HepG2 (cell line): Measurements from ENCODE around the gene ARL11. TPM values are rescaled to one million over a fixed set of nuclear protein-coding genes. Genes with fewer than 3 reads are reported as not detected.

ENCODE experiments used
- BHLHE40 ChIP-seq: IDR thresholded peaks from 2 replicates; pipeline ENCODE4 v1.6.1; 2011; ENCODE audit warnings: low read length, improper control_type of control experiment
- EEA1 ChIP-seq: sonication (generic); formaldehyde crosslinking; IDR thresholded peaks from 2 replicates; pipeline ENCODE4 v1.5.1; 2020; ENCODE audit warnings: mild to moderate bottlenecking, missing genetic modification reagents, borderline replicate concordance
- FOXA1 ChIP-seq, 2 experiments: fragments of 450-650 bp in 1 of 2; sonication (generic) in 1 of 2; formaldehyde crosslinking in 1 of 2; IDR thresholded peaks; 2 replicates each; pipeline versions ENCODE4 v1.4.0 to v1.6.1; 2016 to 2020; ENCODE audit warnings: missing genetic modification reagents in 1 of 2
- ISL2 ChIP-seq: sonication (generic); formaldehyde crosslinking; IDR thresholded peaks from 2 replicates; pipeline ENCODE4 v1.5.0; 2020; ENCODE audit warnings: missing genetic modification reagents
- KDM1A ChIP-seq: IDR thresholded peaks from 2 replicates; pipeline ENCODE4 v1.6.1; 2016; ENCODE audit warnings: missing compliant biosample characterization
- LCORL ChIP-seq, 2 experiments: fragments of 450-650 bp in 1 of 2; sonication (generic) in 1 of 2; formaldehyde crosslinking in 1 of 2; IDR thresholded peaks; 2 replicates each; pipeline versions ENCODE4 v1.5.0 to v1.6.1; 2017 to 2020; ENCODE audit warnings: antibody characterized with exemption in 1 of 2, missing genetic modification reagents in 1 of 2
- MED1 ChIP-seq: sonication (generic); formaldehyde crosslinking; IDR thresholded peaks from 2 replicates; pipeline ENCODE4 v1.4.0; 2020; ENCODE audit warnings: missing genetic modification reagents
- NR2C2 ChIP-seq: sonication (generic); formaldehyde crosslinking; IDR thresholded peaks from 2 replicates; pipeline ENCODE4 v1.4.0; 2020; ENCODE audit warnings: missing genetic modification reagents, mild to moderate bottlenecking, moderate library complexity, borderline replicate concordance
- POLR2AphosphoS5 ChIP-seq: IDR thresholded peaks from 2 replicates; pipeline ENCODE4 v1.6.1; 2012; ENCODE audit warnings: low read depth, low read length
- RBFOX2 ChIP-seq: fragments of 200-400 bp; formaldehyde crosslinking; IDR thresholded peaks from 2 replicates; pipeline ENCODE4 v1.6.1; 2017; ENCODE audit warnings: low read depth, mild to moderate bottlenecking, low read length
- TOPORS ChIP-seq: sonication (generic); formaldehyde crosslinking; IDR thresholded peaks from 2 replicates; pipeline ENCODE4 v1.8.0; 2023; ENCODE audit warnings: mild to moderate bottlenecking, missing genetic modification reagents
- ZEB1 ChIP-seq: IDR thresholded peaks from 2 replicates; pipeline ENCODE4 v1.6.1; 2012; ENCODE audit warnings: mild to moderate bottlenecking, low read depth, inconsistent platforms; ENCODE audit not compliant: insufficient replicate concordance
- ZIK1 ChIP-seq: sonication (generic); formaldehyde crosslinking; IDR thresholded peaks from 2 replicates; pipeline ENCODE4 v1.5.0; 2020; ENCODE audit warnings: mild to moderate bottlenecking, low read depth, missing genetic modification reagents, borderline replicate concordance
- ZMYM4 ChIP-seq: sonication (generic); formaldehyde crosslinking; IDR thresholded peaks from 2 replicates; pipeline ENCODE4 v1.8.1; 2023; ENCODE audit warnings: mild to moderate bottlenecking, missing genetic modification reagents
- ZNF224 ChIP-seq: sonication (generic); formaldehyde crosslinking; IDR thresholded peaks from 2 replicates; pipeline ENCODE4 v1.5.0; 2020; ENCODE audit warnings: mild to moderate bottlenecking, missing genetic modification reagents
- ZNF451 ChIP-seq: sonication (generic); formaldehyde crosslinking; IDR thresholded peaks from 2 replicates; pipeline ENCODE4 v1.5.0; 2020; ENCODE audit warnings: mild to moderate bottlenecking, missing genetic modification reagents
- ZNF703 ChIP-seq: sonication (generic); formaldehyde crosslinking; IDR thresholded peaks from 2 replicates; pipeline ENCODE4 v1.5.1; 2020; ENCODE audit warnings: missing genetic modification reagents, mild to moderate bottlenecking, moderate library complexity, borderline replicate concordance
- ZNF772 ChIP-seq: sonication (generic); formaldehyde crosslinking; IDR thresholded peaks from 2 replicates; pipeline ENCODE4 v1.5.0; 2020; ENCODE audit warnings: mild to moderate bottlenecking, missing genetic modification reagents
- ZNF790 ChIP-seq: sonication (generic); formaldehyde crosslinking; IDR thresholded peaks from 2 replicates; pipeline ENCODE4 v1.8.0; 2022; ENCODE audit warnings: missing genetic modification reagents, mild to moderate bottlenecking, borderline replicate concordance
- ZNF850 ChIP-seq: sonication (generic); formaldehyde crosslinking; conservative IDR thresholded peaks from 2 replicates; pipeline ENCODE4 v1.9.0; 2021; ENCODE audit warnings: mild to moderate bottlenecking, missing genetic modification reagents
- ZSCAN31 ChIP-seq: sonication (generic); formaldehyde crosslinking; IDR thresholded peaks from 2 replicates; pipeline ENCODE4 v1.5.0; 2020; ENCODE audit warnings: low read depth, mild to moderate bottlenecking, missing genetic modification reagents
- polyA plus RNA-seq, 8 experiments: library from polyadenylated mRNA; depleted of rRNA in 3 of 8; stranded (reverse) in 7 of 8; unstranded in 1 of 8; fragments of >200 nt; fragmentation: Illumina TruSeq in 4 of 8; extraction: Trizol in 4 of 8; gene quantifications; 2 replicates each; pipeline versions ENCODE4 v1.2.1 to v1.2.3, GENCODE V29; 2011 to 2016; ENCODE audit warnings: low read depth in 4 of 8, missing spikeins in 1 of 8, mixed read lengths in 1 of 8; ENCODE audit not compliant: insufficient read depth in 1 of 8
- total RNA-seq, 5 experiments: library from RNA; depleted of rRNA; stranded (reverse); fragments of >200 nt; fragmentation: Illumina TruSeq; extraction: Trizol; gene quantifications; 2 replicates each; pipeline ENCODE4 v1.2.3, GENCODE V29; 2016; ENCODE audit warnings: low read depth in 1 of 5
- TF ChIP-seq, protein P1 (sequence below): sonication (generic); formaldehyde crosslinking; IDR thresholded peaks from 2 replicates; pipeline ENCODE4 v1.4.0; 2020; ENCODE audit warnings: missing genetic modification reagents, borderline replicate concordance
- TF ChIP-seq, protein P2 (sequence below): sonication (generic); formaldehyde crosslinking; IDR thresholded peaks from 2 replicates; pipeline ENCODE4 v1.4.0; 2020; ENCODE audit warnings: mild to moderate bottlenecking, missing genetic modification reagents

Gene ARL11
- total and polyA plus RNA-seq, 2 of the 13 experiments (the other 11 are each of a cell fraction or from before 2014, with no cell fraction given): 0.04 to 0.22 TPM

DNA sequence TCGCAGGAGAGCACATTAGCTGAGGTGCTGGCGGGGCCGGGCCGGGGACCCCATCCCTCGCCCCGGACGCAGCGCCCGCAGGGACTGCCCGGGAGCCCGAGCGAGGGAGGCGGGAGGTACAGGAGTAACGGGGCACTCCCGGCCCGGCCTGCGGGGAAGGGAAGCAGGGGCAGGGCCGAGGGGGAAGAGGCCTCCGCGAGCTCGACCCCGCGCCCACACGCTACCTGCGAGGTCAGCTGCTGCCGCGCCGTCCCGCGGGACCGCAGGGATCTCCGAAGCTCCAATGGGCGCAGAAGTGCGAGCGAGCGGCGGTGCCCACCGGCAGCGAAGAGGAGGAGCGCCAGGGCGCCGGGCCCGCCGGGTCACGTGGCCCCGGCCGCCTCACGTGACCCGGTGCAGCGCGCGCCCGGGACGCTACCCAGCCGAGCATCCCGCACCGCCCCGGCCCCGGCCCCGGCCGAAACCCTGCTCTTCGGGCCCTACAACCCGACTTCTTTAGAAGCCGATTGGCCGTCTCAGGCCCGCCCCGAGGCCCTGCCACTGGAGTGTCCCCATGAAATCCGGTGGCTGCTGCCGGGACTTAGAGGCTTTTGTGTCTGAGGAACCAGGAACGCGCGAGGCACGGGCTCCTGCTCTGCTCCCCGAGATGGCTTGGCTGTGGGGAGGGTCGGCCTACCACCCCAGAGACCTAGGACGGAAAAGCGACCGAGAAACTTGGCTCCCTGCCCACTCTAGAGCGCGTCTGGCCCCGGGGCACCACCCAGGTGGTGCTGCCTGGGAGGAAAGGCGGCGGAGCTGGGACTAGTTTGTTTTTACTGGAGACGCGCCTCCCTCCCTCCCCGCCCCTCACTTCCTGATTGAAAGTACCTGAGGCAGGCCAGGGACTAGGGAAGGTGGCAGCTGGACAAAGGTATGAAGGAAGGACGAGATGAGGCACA lies 42.8 kb upstream of the ARL11 start, which contains the start of gene RCBTB1 (continued):
- TF ChIP-seq, protein P1, sequence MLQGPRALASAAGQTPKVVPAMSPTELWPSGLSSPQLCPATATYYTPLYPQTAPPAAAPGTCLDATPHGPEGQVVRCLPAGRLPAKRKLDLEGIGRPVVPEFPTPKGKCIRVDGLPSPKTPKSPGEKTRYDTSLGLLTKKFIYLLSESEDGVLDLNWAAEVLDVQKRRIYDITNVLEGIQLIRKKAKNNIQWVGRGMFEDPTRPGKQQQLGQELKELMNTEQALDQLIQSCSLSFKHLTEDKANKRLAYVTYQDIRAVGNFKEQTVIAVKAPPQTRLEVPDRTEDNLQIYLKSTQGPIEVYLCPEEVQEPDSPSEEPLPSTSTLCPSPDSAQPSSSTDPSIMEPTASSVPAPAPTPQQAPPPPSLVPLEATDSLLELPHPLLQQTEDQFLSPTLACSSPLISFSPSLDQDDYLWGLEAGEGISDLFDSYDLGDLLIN (CRISPR knock-in tag): no peak
- no peak; the same call in 1 of the 2 replicates for TF ChIP-seq MED1
- peak; percentile 76; the same call in 1 of the 2 replicates for TF ChIP-seq ZNF703 (CRISPR knock-in tag)
- TF ChIP-seq ZMYM4 (CRISPR knock-in tag): peak; percentile 76
- TF ChIP-seq ZNF790: peak; percentile 64; the same call in 1 of the 2 replicates
- peak; percentile 93 for TF ChIP-seq BHLHE40
- peak; percentile 30; the same call in 1 of the 2 replicates for TF ChIP-seq POLR2AphosphoS5
- TF ChIP-seq ISL2: peak; percentile 21; the same call in 1 of the 2 replicates
- peak; percentile 43; the same call in 1 of the 2 replicates for TF ChIP-seq TOPORS
- TF ChIP-seq RBFOX2: peak; percentile 89
- TF ChIP-seq FOXA1 (IDR thresholded peaks at IDR 0.05): no peak
- no peak for TF ChIP-seq FOXA1 (CRISPR knock-in tag; IDR thresholded peaks at IDR 0.05)
- 0 out of 2 replicates have a peak, but pooled peaks have one; percentile 37 for TF ChIP-seq ZNF451
- TF ChIP-seq ZNF772: peak; percentile 68; the same call in 1 of the 2 replicates
- no peak for TF ChIP-seq ZNF850
- 0 out of 2 replicates have a peak, but pooled peaks have one; percentile 39 for TF ChIP-seq ZIK1 (CRISPR knock-in tag)
- peak; percentile 77 for TF ChIP-seq ZEB1
- TF ChIP-seq EEA1: peak; percentile 82; the same call in 1 of the 2 replicates
- no peak for TF ChIP-seq KDM1A (CRISPR knock-in tag)
- TF ChIP-seq ZNF224 (CRISPR knock-in tag): peak; percentile 79; the same call in 1 of the 2 replicates
- TF ChIP-seq NR2C2: peak; percentile 30; the same call in 1 of the 2 replicates
- TF ChIP-seq, protein P2, sequence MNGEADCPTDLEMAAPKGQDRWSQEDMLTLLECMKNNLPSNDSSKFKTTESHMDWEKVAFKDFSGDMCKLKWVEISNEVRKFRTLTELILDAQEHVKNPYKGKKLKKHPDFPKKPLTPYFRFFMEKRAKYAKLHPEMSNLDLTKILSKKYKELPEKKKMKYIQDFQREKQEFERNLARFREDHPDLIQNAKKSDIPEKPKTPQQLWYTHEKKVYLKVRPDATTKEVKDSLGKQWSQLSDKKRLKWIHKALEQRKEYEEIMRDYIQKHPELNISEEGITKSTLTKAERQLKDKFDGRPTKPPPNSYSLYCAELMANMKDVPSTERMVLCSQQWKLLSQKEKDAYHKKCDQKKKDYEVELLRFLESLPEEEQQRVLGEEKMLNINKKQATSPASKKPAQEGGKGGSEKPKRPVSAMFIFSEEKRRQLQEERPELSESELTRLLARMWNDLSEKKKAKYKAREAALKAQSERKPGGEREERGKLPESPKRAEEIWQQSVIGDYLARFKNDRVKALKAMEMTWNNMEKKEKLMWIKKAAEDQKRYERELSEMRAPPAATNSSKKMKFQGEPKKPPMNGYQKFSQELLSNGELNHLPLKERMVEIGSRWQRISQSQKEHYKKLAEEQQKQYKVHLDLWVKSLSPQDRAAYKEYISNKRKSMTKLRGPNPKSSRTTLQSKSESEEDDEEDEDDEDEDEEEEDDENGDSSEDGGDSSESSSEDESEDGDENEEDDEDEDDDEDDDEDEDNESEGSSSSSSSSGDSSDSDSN: peak; percentile 88
- no peak for TF ChIP-seq ZSCAN31 (CRISPR knock-in tag)
- no peak for TF ChIP-seq LCORL (IDR thresholded peaks at IDR 0.05)
- TF ChIP-seq LCORL (CRISPR knock-in tag; IDR thresholded peaks at IDR 0.05): peak; percentile 52
